Adrenal gland (tissue), 12 donors: ENCODE data around the gene SGSM1. TPM values are rescaled to one million over a fixed set of nuclear protein-coding genes. Genes with fewer than 3 reads are reported as not detected.

Experiments
- DNase-seq, 7 donors: peaks; one replicate each; pipeline ENCODE4 v3.0.0-alpha.2; 2019 to 2020
- H3K27ac ChIP-seq, 5 donors: fragments of 200-600 bp; sonication (generic) in 4 of 5; 1 replicate in 3 of 5; 2 replicates in 2 of 5; pipeline versions ENCODE4 v1.5.1 to v1.8.0; 2016 to 2020; ENCODE audit warnings: mild to moderate bottlenecking in 1 of 5
- H3K27me3 ChIP-seq: fragments of 200-600 bp; 2 replicates; pipeline ENCODE4 v1.8.0; 2021
- H3K36me3 ChIP-seq, 2 donors: fragments of 200-600 bp; replicated peaks in 1 of 2; 1 replicate in 1 of 2; 2 replicates in 1 of 2; pipeline versions ENCODE4 v1.5.1 to v1.8.0; 2018 to 2022
- H3K4me1 ChIP-seq, 2 donors: fragments of 200-600 bp; replicated peaks in 1 of 2; 1 replicate in 1 of 2; 2 replicates in 1 of 2; pipeline versions ENCODE4 v1.5.1 to v1.8.0; 2018 to 2021
- H3K4me3 ChIP-seq, 4 donors: fragments of 200-600 bp; sonication (generic) in 3 of 4; one replicate each; pipeline ENCODE4 v1.5.1; 2016 to 2018
- H3K9me3 ChIP-seq, 3 donors: fragments of 200-600 bp; sonication (generic) in 1 of 3; replicated peaks in 1 of 3; 1 replicate in 2 of 3; 2 replicates in 1 of 3; pipeline versions ENCODE4 v1.5.1 to v1.8.0; 2016 to 2021
- CTCF ChIP-seq, 6 experiments: fragments of 450-650 bp in 4 of 6; fragments of 200-600 bp in 2 of 6; sonication (generic) in 1 of 6; IDR thresholded peaks; 1 replicate in 5 of 6; 2 replicates in 1 of 6; pipeline versions ENCODE4 v1.5.1 to v1.8.0; 2016 to 2021; ENCODE audit warnings: antibody characterized with exemption in 6 of 6, mild to moderate bottlenecking in 2 of 6, moderate library complexity in 1 of 6
- POLR2A ChIP-seq, 2 donors: fragments of 450-650 bp; IDR thresholded peaks; one replicate each; pipeline ENCODE4 v1.6.1; 2017; ENCODE audit warnings: antibody characterized with exemption in 2 of 2, mild to moderate bottlenecking in 2 of 2, moderate library complexity in 1 of 2
- WGBS, 4 donors: extraction: QIAGEN DNeasy Blood & Tissue Kit in 2 of 4; methylation state at CpG; one replicate each; pipeline versions ENCODE4 v1.1.5 to v1.1.7; 2013 to 2017; 5-methylcytosine and 5-hydroxymethylcytosine counted together
- intact Hi-C, 2 donors: fragments of 100-400 bp; cut with DNase I; formaldehyde crosslinking; loops; one replicate each; pipeline versions ENCODE4 v1.14.1 to v1.15.0; 2022 to 2023
- polyA plus RNA-seq, 3 donors: library from polyadenylated mRNA; stranded (reverse); fragments of 200-250 nt in 2 of 3; fragments of 350-450 nt in 1 of 3; fragmentation: Illumina TruSeq in 1 of 3; extraction: RNeasy Lipid Tissue Mini Kit (QIAGEN cat#74804) in 1 of 3; gene quantifications; one replicate each; pipeline ENCODE4 v1.2.3, GENCODE V29; 2013 to 2014
- total RNA-seq, 9 donors: library from RNA; depleted of rRNA in 4 of 9; stranded (reverse); fragments of >200 nt in 4 of 9; fragments of 120-200 nt in 1 of 9; fragmentation: NEBNext Ultra II Directional in 1 of 9; extraction: Animal tissue kit (Norgen Biotek cat#: 25700) in 1 of 9; gene quantifications; one replicate each; pipeline versions ENCODE4 v1.1.0 to v1.2.4, GENCODE V29; 2013 to 2023
- donor health status: healthy with polysubstance abuse.
- donor health status: Bipolar disorder and iron deficiency.
- donor health status: DM: yes; HTN: yes; CAD: no.
- donor health status: DM: no; HTN: no; CAD: no.
- donor health status: DM: no; HTN: no; CAD: no.
- donor health status: DM: yes; HTN: yes; CAD: no.

SGSM1 gene
- total and polyA plus RNA-seq, 12 donors, result 1.9 to 6.8 (median 3.3) TPM

DNA sequence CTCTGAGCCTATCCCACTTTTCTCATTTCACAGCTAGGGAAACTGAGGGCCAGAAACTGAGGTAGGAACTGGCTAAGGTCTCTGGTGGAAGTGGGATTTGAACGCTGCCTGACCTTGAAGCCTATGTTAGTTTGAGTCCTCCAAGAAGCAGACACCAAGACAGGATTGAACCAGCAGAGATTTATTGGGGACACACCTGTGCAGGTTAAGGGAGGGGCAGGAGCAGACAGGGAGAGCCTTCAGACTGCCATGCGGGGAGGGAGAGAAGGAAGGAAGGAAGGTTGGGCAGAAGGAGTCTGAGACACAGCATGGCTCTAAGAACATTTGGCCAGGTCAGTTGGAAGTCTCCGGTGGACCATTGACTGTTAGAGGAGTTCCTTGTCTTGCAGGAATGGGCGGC lies 59.5 kb downstream of the SGSM1 start:
- intact Hi-C loops, result no loop called here
- no peak overlapping the region for H3K4me3 ChIP-seq
- 93 to 96% (median 94%) methylated on average over 4 of the region's 4 CpGs for WGBS, 4 donors

DNA sequence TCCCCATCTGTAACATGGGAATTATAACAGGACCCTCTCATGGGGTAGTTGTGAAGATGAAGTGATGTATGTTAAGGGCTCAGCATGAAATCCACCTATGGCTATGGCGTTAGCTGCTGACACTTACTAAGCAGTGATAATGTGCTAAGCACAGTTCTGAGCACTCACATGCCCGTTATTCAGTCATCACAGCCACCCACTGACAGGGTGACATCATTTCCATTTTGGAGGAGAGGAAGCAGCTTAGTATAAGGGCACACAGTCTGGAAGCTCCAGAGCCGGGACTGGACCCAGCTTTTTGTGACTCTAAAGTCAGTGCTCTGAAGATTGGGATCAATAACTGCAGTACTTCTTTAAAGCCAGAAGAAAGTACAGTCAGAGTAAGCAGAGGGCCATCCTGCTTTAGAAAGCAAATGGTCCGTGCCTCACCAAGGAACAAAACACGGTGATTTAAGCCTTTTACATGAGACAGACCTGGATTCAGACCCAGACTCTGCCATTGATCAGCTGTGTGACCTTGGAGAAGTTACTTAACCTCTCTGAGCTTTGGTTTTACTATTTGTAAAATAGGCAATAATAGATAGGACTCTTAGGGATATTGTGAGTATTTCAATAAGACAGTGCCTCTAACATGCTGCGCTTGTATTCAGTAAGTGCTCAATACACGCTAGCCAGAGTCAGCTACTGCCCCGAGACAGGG lies 61.5 kb downstream of the SGSM1 start:
- Histone ChIP-seq H3K4me1 (no peaks in the 10 kb centered on the region), H3K36me3 (no peaks in the 10 kb centered on the region), H3K27ac (no peak overlapping the region), H3K27me3 (no peaks in the 10 kb centered on the region), H3K4me3 (no peak overlapping the region), H3K9me3 (no peaks in the 10 kb centered on the region)
- intact Hi-C loops, result no loop called here
- no peak for DNase-seq
- TF ChIP-seq POLR2A (IDR thresholded peaks at IDR 0.05), result no peak
- TF ChIP-seq CTCF (IDR thresholded peaks at IDR 0.05), result no peak
- 75 to 84% (median 83%) methylated on average over 8 of the region's 8 CpGs for WGBS, 4 donors

More for the DNA sequence above, 59.5 kb downstream of the SGSM1 start:
- Histone ChIP-seq H3K36me3 (no peaks in the 10 kb centered on the region), H3K4me1 (no peaks in the 10 kb centered on the region), H3K9me3 (no peaks in the 10 kb centered on the region), H3K27me3 (no peaks in the 10 kb centered on the region), H3K27ac (no peak overlapping the region)
- TF ChIP-seq CTCF (IDR thresholded peaks at IDR 0.05), result no peak
- TF ChIP-seq POLR2A (IDR thresholded peaks at IDR 0.05), result no peak
- no peak for DNase-seq

DNA sequence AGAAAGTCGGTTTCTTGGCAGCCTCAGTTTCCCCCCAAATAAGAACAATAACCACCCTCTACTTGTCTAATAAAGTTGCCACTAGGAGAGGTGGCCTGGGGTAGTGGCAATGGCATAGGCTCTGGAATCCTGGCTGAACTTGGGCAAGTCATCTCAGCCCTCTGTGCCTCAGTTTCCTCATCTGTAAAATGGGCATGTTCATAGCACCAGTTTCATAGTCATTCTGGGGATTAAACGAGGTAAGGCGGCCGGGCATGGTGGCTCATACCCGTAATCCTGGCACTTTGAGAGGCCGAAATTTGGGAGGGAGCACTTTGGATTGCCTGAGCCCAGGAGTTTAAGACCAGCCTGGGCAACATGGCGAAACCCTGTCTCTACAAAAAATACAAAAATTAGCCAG lies 63.0 kb downstream of the SGSM1 start:
- Histone ChIP-seq H3K4me3 (no peak overlapping the region), H3K36me3 (no peaks in the 10 kb centered on the region), H3K27ac (no peak overlapping the region), H3K4me1 (no peaks in the 10 kb centered on the region), H3K27me3 (no peaks in the 10 kb centered on the region), H3K9me3 (no peaks in the 10 kb centered on the region)
- DNase-seq, result no peak
- no peak for TF ChIP-seq POLR2A (IDR thresholded peaks at IDR 0.05)
- no peak for TF ChIP-seq CTCF (IDR thresholded peaks at IDR 0.05)
- intact Hi-C loops, result no loop called here
- 88 to 97% (median 93%) methylated on average over 6 to 7 of the region's 7 CpGs for WGBS, 4 donors

DNA sequence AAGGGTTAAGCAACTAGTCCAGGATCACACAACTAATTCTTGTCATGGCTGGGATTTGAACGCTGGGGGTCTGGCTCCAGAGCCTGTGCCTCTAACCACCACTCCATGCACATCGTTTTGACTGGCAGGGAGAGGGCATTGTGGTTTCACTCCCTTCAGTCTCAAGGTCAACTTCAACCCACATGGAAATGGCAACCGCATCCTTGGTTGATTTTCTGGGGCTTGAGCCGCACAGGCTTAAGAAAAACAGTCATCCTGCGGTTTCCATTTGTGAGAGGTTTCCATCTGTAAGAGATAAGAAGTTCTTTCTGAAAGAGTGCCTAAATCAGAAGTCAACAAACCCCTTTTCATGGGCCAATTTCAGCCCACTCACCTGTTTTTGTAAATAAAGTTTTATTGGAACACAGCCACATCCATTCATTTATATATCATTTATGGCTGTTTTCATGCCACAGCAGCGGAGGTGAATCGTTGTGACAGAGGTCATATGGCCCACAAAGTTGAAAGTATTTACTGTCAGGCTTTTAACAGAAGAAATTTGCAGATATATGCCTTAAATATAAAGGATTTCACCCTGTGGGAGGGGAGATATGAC lies 65.7 kb downstream of the SGSM1 start:
- no peaks in the 10 kb centered on the region for H3K9me3 ChIP-seq
- H3K36me3 ChIP-seq, result no peaks in the 10 kb centered on the region
- no peak for TF ChIP-seq POLR2A (IDR thresholded peaks at IDR 0.05)
- TF ChIP-seq CTCF (IDR thresholded peaks at IDR 0.05), result no peak

More for the DNA sequence above, 65.7 kb downstream of the SGSM1 start:
- H3K27ac ChIP-seq, result no peak overlapping the region
- no peak overlapping the region for H3K4me3 ChIP-seq
- no peak for DNase-seq
- WGBS, 4 donors, result 81 to 89% (median 85%) methylated on average over 7 of the region's 7 CpGs
- H3K27me3 ChIP-seq, result no peaks in the 10 kb centered on the region
- intact Hi-C loops, result no loop called here
- no peaks in the 10 kb centered on the region for H3K4me1 ChIP-seq
